ENCODE data around the gene EFEMP2. TPM values are rescaled to one million over a fixed set of nuclear protein-coding genes. Genes with fewer than 3 reads are reported as not detected.
"Not testable (repeated sequence)": the region's sequence is repeated elsewhere in the genome, so short reads cannot be mapped to it uniquely, and the experiment has no call there.

Gene EFEMP2
- total and polyA plus RNA-seq, 8 donors: 21.0 to 37.9 (median 28.9) TPM

DNA sequence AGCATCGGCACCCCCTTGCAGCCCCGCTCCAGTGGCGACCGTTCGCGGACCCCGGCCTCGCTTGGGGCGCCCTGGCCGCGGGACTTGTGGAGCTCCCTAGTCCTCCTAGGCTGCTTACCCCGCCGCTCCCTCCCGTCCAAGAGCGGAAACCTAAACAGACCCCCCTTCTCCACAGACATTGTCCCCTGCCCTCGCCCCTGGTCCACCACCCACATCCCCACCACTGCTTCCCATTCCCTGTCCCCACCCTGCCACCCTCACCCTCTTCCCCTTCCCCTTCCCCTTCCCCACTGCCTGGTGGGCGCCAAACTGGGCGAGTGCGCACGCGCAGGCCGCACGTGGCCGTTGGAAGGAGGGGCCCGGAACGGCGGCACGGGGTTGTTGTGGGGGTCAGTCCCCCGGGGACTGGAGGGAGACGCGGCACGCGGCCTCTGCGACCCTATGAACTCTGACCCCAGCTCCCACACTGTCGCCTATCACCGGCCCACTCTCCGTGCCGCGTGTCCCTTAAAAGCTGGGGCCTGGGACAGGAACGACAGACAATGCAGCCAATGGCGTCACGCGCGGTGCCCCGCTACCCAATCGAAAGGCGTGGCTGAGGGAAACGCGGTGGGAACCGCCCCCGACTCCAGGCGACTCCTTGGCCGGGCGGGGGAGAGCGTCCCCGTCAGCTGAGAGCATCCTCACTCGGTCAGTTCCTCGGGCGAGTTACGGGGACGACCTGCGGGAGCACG, 39.1 kb downstream of the EFEMP2 start, which contains the start of gene SNX32:
SNX32 (plus strand) TSS at position 667 of the 734 bp plus-strand sequence. CDS start 103 bp downstream, outside the sequence.
- no peaks in the 10 kb centered on the region for H3K27me3 ChIP-seq
- no peaks in the 10 kb centered on the region for H3K9me3 ChIP-seq
- no peaks in the 10 kb centered on the region for H3K36me3 ChIP-seq
- 0 to 5% (median 1%) methylated on average over 52 to 63 of the region's 63 CpGs for WGBS, 5 donors
- H3K4me1 ChIP-seq: peaks cover 16 to 20% (median 19%) of the 10 kb centered on the region in 4 donors
- peak; percentile 96 to 97 for DNase-seq
- TF ChIP-seq EP300 (IDR thresholded peaks at IDR 0.05) (no peak), POLR2AphosphoS5 (IDR thresholded peaks at IDR 0.05) (peak in 1 of 3 donors; percentile 73), POLR2A (IDR thresholded peaks at IDR 0.05) (no peak)
- TF ChIP-seq, protein P1, sequence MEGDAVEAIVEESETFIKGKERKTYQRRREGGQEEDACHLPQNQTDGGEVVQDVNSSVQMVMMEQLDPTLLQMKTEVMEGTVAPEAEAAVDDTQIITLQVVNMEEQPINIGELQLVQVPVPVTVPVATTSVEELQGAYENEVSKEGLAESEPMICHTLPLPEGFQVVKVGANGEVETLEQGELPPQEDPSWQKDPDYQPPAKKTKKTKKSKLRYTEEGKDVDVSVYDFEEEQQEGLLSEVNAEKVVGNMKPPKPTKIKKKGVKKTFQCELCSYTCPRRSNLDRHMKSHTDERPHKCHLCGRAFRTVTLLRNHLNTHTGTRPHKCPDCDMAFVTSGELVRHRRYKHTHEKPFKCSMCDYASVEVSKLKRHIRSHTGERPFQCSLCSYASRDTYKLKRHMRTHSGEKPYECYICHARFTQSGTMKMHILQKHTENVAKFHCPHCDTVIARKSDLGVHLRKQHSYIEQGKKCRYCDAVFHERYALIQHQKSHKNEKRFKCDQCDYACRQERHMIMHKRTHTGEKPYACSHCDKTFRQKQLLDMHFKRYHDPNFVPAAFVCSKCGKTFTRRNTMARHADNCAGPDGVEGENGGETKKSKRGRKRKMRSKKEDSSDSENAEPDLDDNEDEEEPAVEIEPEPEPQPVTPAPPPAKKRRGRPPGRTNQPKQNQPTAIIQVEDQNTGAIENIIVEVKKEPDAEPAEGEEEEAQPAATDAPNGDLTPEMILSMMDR (IDR thresholded peaks at IDR 0.05): no peak
- peak within 1 kb of the TSS in 4 of 5 donors; percentile 53 to 76 (median 60) for H3K27ac ChIP-seq
- intact Hi-C loops (cut with DNase I; ENCODE audit: low total_unique reads): no loop called here
- peak within 1 kb of the TSS; percentile 62 to 73 (median 64) for H3K4me3 ChIP-seq

DNA sequence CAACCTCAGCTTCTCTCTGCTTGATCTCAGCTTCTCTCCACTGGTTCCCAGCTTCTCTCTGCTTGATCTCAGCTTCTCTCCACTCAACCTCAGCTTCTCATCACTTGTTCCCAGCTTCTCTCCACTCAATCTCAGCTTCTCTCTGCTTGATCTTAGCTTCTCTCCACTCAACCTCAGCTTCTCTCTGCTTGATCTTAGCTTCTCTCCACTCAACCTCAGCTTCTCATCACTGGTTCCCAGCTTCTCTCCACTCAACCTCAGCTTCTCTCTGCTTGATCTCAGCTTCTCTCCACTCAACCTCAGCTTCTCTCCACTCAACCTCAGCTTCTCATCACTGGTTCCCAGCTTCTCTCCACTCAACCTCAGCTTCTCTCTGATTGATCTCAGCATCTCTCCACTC, 40.4 kb downstream of the EFEMP2 start:
- H3K9me3 ChIP-seq; H3K27ac ChIP-seq; H3K4me3 ChIP-seq; H3K27me3 ChIP-seq; H3K36me3 ChIP-seq; intact Hi-C loops (cut with DNase I; ENCODE audit: low total_unique reads); DNase-seq: not testable (repeated sequence)
- H3K4me1 ChIP-seq: peaks cover 16 to 20% (median 19%) of the 10 kb centered on the region in 4 donors

DNA sequence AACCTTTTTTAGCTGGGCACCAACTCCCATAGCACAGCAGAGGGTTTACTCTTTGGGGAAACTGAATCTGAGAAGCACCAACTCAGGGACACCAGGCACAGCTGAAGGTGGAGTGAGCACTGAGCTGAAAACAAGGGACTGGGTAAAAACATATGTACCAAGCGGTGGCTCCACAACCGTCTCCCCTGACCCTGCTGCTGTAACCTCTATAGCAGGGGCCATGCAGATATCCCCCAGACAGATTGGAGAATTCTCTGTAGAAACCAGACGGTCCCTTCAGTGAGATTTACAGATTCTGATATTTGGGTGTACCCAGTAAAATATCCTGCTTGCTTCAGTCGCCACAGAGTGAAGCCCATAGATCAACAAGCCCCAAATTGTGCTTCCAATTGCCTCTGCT, 43.1 kb downstream of the EFEMP2 start:
- Histone ChIP-seq H3K9me3 (no peaks in the 10 kb centered on the region), H3K4me3 (no peak overlapping the region), H3K36me3 (no peaks in the 10 kb centered on the region), H3K27ac (no peak overlapping the region), H3K4me1 (peaks cover 15 to 18% (median 16%) of the 10 kb centered on the region in 4 donors), H3K27me3 (no peaks in the 10 kb centered on the region)
- intact Hi-C loops (cut with DNase I; ENCODE audit: low total_unique reads): no loop called here
- WGBS, 5 donors: 72 to 82% (median 79%) methylated on average over 4 of the region's 4 CpGs
- no peak for DNase-seq
- TF ChIP-seq, protein P1 (IDR thresholded peaks at IDR 0.05): no peak
- no peak for TF ChIP-seq POLR2AphosphoS5 (IDR thresholded peaks at IDR 0.05)
- TF ChIP-seq EP300 (IDR thresholded peaks at IDR 0.05): no peak
- TF ChIP-seq POLR2A (IDR thresholded peaks at IDR 0.05): no peak

DNA sequence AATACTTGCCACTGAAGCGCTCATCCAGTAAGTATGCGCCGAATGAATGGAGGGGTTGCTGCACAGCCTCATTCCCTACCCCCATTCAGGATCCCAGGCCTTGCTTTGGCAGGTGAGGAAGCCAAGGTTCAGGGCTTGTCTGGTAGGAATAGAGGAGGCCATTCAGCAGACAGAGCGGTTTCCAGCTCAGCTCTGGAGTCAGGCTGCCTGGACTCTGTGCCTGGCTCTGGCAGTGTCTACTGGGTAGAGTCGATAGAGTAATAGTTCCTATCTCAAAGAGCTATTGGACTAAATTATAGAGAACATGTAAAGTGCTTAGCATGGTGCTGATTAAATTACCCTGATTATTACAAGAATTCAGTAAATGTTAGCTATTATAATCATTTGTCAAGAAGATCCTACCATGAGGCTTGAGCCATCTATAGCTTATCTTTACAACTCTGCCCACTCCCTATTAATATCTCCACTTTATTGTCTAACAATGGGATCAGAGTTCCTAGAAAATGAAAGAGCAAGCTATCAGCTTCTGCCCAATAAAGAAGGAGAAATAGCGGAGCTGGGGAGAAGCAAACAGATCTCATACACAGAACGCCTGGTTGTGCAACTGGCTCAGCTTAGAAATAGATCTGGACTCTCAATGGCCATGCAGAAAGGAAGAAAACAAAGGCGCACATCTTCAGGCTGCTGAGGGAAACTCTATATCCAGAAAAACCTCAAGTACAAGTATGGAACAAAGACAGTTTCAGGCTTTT, 45.4 kb downstream of the EFEMP2 start:
- DNase-seq: no peak
- H3K4me3 ChIP-seq: no peak overlapping the region
- peaks cover 5 to 16% (median 7%) of the 10 kb centered on the region in 4 donors for H3K4me1 ChIP-seq
- no peaks in the 10 kb centered on the region for H3K36me3 ChIP-seq
- no peak overlapping the region for H3K27ac ChIP-seq
- intact Hi-C loops (cut with DNase I; ENCODE audit: low total_unique reads): no loop called here
- no peaks in the 10 kb centered on the region for H3K27me3 ChIP-seq
- 56 to 70% (median 68%) methylated on average over 8 of the region's 8 CpGs for WGBS, 5 donors
- H3K9me3 ChIP-seq: no peaks in the 10 kb centered on the region
- TF ChIP-seq, protein P1 (IDR thresholded peaks at IDR 0.05): no peak
- TF ChIP-seq POLR2A (IDR thresholded peaks at IDR 0.05) (no peak), EP300 (IDR thresholded peaks at IDR 0.05) (no peak), POLR2AphosphoS5 (IDR thresholded peaks at IDR 0.05) (no peak)

Data from stomach (tissue), 9 donors.